HG02970 (cell line): ENCODE data around the gene GRK1.

Experiments used
- ATAC-seq: cut with Tn5 transposase; IDR thresholded peaks from one replicate; pipeline ENCODE4 v1.9.1; 2021; ENCODE audit warnings: mild to moderate bottlenecking, moderate library complexity, moderate number of reproducible peaks; ENCODE audit not compliant: unreplicated experiment, low FRiP score

The GRK1 gene

GRCh38 chr13:113647351-113648215 lies 19.4 kb upstream of the GRK1 start:
- no peak for ATAC-seq

GRCh38 chr13:113648216-113648610 lies 18.8 kb upstream of the GRK1 start:
- no peak for ATAC-seq

DNA sequence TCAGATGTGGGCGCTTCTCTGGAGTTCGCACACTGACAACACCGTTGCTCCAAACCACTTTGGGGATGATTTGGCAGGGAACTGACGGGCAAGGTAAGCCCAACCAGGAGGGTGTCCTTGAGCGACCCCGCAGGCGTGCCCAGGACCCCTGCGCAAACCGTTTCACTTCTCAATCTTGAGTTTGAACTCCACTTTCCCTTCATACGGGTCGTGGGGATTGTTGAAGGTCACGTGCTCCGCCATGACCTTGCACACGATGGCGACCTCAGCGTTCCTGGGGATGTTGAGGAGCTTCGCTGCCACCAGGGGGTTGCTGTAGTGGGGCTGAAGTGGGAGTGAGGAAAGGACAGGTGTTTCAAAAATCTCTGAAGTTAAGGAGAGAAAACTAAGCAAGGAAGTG lies 17.8 kb upstream of the GRK1 start:
- ATAC-seq: no peak

DNA sequence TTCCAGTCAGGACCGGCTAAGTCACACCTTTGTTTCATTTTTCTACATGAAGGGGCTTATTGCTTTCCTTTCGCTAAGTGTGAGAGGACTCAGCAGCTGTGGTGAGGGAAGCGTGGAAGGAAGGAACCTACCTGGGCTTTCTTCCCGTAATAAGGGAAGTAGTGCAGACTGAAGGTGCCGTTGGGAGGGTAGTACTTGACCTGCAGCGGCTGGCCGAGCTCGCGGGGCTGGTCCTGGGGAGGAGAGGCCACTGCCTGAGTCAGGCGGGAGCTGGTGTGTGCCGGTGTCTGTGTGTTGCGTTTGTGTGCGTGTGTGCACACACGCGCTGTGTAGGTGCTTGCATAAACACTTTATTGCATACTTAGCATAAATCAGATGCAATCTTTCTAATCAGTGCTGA lies 16.7 kb upstream of the GRK1 start:
- no peak for ATAC-seq

DNA sequence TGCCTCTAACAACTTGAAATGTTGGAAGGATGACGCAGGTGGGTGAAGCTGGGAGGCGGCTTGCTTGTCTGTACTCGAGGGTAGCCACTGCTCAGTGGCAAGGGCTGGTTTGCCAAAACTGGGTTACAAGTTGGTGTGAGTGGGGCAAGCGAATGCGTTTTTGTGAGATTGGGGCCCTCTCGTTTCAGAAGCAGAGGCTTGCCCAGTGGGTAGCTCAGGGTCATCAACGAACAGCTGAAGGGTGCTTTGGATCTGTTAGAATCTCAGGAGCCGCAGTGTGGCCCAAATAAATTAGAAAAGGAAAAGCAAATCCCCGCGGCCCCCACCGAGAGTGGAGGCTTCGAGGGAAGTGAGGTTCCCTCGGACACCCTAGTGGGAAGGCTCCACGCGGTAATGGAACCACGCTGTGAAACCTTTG lies 16.3 kb upstream of the GRK1 start:
- no peak for ATAC-seq

- ATAC-seq: no peak
Measured at GRCh38 chr13:113651511-113652403, 15.3 kb upstream of the GRK1 start.

DNA sequence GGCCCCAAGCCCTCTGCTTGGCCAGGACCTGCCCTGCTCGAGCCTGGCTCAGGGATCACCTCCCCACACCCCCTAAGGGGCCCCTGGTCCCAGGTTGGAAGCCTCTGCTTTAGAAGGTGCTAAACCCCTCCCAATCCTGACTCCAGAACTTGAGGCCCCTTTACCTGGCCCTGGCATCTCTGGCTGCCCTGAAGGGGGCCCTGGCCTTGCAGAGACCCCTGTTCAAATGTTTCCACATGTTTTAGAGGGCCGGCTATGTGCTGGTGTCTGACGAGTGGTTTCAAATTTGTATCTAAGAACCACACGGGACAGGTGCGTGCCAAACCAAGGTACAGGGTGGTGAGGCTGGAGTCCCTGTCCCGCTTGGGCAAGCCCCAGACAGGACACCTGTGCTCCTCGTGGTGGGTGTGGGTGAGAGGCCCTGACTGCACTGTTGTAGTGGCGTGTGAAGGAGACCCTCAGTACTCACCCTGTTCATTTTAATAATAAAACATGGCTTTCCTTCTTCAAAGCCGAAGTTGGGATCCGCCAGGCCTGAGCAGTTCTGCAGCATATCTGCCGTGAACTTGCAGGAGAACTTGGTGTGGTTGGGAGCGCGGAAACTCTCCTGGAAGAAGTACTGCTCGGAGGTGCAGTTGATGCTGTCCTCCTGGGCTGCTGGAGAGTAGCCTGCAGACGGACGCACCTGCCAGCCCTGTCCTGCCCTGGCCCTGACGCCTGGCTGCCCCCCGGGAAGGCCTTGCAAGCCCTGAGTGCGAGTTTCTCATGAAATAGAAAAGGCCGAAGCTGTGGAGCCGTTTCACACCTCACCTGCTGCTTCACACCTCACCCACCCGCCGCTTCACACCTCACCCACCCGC lies 14.4 kb upstream of the GRK1 start:
- no peak for ATAC-seq

DNA sequence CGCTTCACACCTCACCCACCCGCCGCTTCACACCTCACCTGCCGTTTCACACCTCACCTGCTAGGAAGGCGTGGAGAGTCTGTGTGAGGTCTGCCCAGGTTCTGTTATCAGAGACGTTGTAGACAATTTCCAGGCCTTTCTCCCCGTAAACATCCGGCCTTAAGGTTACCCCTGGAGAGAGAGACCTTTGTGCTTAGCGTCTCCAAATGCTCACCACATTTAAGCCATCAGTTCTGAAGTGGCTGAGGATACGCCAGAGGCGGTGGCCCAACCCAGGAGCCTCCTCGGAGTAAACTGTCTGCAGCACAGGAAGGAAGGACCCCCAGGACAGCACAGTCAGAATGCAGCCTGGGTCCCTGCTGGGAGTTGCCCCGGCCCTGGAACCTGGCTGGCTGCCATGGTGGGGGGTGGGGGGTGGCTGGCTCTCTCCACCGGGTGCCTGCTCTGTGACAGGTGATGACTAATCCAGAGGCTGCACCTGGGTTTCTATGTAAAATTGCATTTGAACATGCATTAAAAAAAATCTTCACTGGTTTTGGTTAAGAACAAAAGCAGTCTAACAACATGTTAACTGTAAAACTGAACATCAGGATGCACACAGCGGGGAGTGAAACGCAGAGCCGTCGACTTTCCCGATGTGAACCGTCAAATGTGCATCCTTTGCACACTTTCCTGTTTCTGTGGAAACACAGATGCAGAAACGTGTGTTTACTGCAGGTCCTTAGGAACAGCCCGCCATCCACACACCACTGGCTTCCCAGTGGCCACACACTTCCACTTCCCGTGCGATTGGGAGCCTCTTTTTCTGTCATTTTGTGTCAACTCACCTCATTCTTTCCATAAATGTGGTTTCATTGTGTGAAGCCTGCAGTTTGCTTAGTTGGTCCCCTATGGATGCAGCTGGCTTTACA lies 13.5 kb upstream of the GRK1 start:
- no peak for ATAC-seq

DNA sequence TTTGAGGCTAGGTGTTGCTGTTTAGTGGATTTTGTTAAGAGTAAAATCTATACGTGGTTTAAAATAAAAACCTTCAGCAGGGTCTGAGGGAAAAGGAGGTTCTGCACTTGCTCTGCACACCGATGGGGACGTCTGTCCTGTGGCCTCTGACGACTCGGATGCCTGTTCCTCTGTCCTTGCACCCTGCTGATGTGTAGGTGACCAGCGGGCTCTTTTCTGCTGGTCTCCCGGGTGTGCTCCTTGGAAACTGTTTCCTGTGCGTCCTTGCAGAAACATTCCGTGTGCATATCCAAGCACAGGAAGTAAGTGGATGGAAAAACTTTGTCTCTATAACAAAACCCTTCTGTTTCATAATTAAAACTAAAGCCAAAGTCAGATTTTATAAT lies 12.9 kb upstream of the GRK1 start:
- ATAC-seq: no peak

DNA sequence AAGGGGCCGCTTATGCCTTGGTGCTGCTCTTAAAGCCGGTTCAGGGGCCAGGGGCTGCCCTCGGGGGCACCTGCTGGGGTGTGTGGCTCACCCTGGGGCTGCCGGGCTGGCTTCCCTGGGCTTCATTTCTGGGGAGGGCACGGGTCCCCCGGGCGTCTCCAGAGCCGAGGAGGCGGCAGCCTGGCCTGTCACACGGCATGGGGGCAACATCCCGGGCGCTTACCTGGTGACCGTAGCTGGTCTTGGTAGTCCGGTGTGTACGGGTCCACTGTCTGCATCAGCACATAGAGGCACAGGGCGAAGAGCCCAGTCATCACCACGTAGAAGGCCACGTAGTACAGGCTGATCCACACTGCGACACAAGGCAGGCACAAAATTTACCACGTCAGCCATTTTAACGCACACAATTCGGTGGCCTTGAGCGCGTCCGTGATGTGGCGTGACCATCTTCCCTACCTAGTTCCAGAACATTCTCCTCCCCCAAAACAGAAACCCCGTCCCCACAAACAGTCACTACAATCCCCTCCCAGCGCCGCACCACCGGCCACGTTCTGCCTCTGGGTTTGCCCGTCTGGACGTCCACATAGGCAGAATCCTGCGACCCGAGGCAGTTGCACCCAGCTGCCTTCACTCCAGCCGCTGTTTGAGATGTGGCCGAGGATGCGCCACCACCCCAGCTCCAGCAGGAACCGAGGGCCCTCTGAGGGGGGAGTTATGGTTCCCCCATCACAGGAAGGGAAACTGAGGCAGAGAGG lies 12.3 kb upstream of the GRK1 start:
- no peak for ATAC-seq

GRCh38 chr13:113655346-113656002 lies 11.5 kb upstream of the GRK1 start:
- no peak for ATAC-seq

- no peak for ATAC-seq
Measured at GRCh38 chr13:113656003-113656588, 10.9 kb upstream of the GRK1 start.

- ATAC-seq: no peak
Measured at GRCh38 chr13:113656831-113657671, 10.0 kb upstream of the GRK1 start.

- ATAC-seq: no peak
Measured at GRCh38 chr13:113657851-113658741, 8.9 kb upstream of the GRK1 start, which contains the start of gene ATP4B. TSS of gene ATP4B (minus strand) at chr13:113658198. CDS start at chr13:113658144, 54 bp downstream.

- ATAC-seq: no peak
Measured at GRCh38 chr13:113658836-113659235, 8.2 kb upstream of the GRK1 start.

DNA sequence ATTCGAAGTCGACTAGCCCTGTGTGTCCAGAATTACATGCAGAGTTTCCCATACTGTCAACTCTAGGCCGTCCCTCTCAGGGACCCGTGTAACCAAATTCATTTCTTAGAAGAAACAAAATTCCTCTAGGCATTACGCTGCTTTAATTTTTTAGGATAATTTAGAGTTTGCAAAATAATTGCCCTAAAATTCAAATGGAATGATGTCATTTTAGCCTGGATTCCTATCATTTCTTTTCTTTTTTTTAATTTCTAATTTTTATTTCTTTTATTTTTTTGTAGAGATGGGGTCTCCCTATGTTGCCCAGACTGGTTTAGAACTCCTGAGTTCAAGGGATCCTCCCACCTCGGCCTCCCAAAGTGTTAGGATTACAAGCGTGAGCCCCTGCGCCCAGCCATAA lies 7.7 kb upstream of the GRK1 start:
- no peak for ATAC-seq
